CD4-positive, alpha-beta T cell (primary cell): Measurements from ENCODE around the gene NUDCD2. TPM values are rescaled to one million over a fixed set of nuclear protein-coding genes. Genes with fewer than 3 reads are reported as not detected.

Experiments used
- ATAC-seq: fragments of 200-7000 bp; cut with Tn5 transposase; one replicate; pipeline ENCODE4 v1.10.0; 2022; ENCODE audit warnings: mild to moderate bottlenecking; ENCODE audit not compliant: poor library complexity
- CTCF ChIA-PET: fragments of 350-600 bp; sonication (Branson Sonifier 250); formaldehyde crosslinking; loops from one replicate; lab custom pipeline; 2021; ENCODE audit warnings: antibody characterized with exemption, inconsistent platforms; lab: Charles Lee
- POLR2A ChIA-PET: fragments of 350-600 bp; sonication (Branson Sonifier 250); formaldehyde crosslinking; loops from one replicate; lab custom pipeline; 2021; ENCODE audit warnings: antibody characterized with exemption, inconsistent platforms; lab: Charles Lee
- DNase-seq, 14 experiments: peaks; one replicate each; pipeline ENCODE4 v3.0.0-alpha.2; 2013 to 2020; ENCODE audit warnings: mixed read lengths in 2 of 14
- H3K27ac ChIP-seq, 2 donors: one replicate each; pipeline versions ENCODE4 v1.5.1 to v1.7.0; 2013; ENCODE audit warnings: low read length in 2 of 2, low read depth in 1 of 2, mild to moderate bottlenecking in 1 of 2
- H3K27me3 ChIP-seq, 2 experiments: 1 replicate in 1 of 2; 2 replicates in 1 of 2; pipeline versions ENCODE4 v1.6.1 to v1.7.0; 2013; ENCODE audit warnings: low read length in 2 of 2, control low read depth in 1 of 2, mild to moderate bottlenecking in 1 of 2, moderate library complexity in 1 of 2; ENCODE audit not compliant: insufficient read depth in 2 of 2, control insufficient read depth in 1 of 2
- H3K36me3 ChIP-seq: one replicate; pipeline ENCODE4 v1.6.1; 2013; ENCODE audit warnings: low read length, control low read depth; ENCODE audit not compliant: insufficient read depth
- H3K4me1 ChIP-seq: one replicate; pipeline ENCODE4 v1.6.1; 2013; ENCODE audit warnings: low read length, control low read depth; ENCODE audit not compliant: insufficient read depth
- H3K4me3 ChIP-seq: one replicate; pipeline ENCODE4 v1.5.1; 2013; ENCODE audit warnings: mild to moderate bottlenecking, low read length, moderate library complexity
- H3K9me3 ChIP-seq, 2 experiments: 1 replicate in 1 of 2; 2 replicates in 1 of 2; pipeline versions ENCODE4 v1.6.1 to v1.7.0; 2013; ENCODE audit warnings: low read length in 2 of 2, mild to moderate bottlenecking in 2 of 2, control low read depth in 1 of 2, moderate library complexity in 1 of 2; ENCODE audit not compliant: control insufficient read depth in 1 of 2, insufficient read depth in 1 of 2
- H3K27ac Mint-ChIP-seq: one replicate; pipeline ENCODE4 v1.8.0; 2020; ENCODE audit warnings: mixed read lengths
- H3K27me3 Mint-ChIP-seq: one replicate; pipeline ENCODE4 v1.8.0; 2021; ENCODE audit warnings: mixed read lengths
- H3K36me3 Mint-ChIP-seq: one replicate; pipeline ENCODE4 v1.8.0; 2021; ENCODE audit warnings: low read depth, mixed read lengths
- H3K4me1 Mint-ChIP-seq: one replicate; pipeline ENCODE4 v1.8.0; 2021; ENCODE audit warnings: low read depth, mixed read lengths
- H3K4me3 Mint-ChIP-seq: one replicate; pipeline ENCODE4 v1.8.0; 2020; ENCODE audit warnings: mild to moderate bottlenecking, mixed read lengths
- H3K9me3 Mint-ChIP-seq: one replicate; pipeline ENCODE4 v1.8.0; 2020; ENCODE audit warnings: mixed read lengths
- CTCF ChIP-seq: fragments of 200-600 bp; IDR thresholded peaks from one replicate; pipeline ENCODE4 v1.8.0; 2022; ENCODE audit warnings: antibody characterized with exemption, mild to moderate bottlenecking
- intact Hi-C, 2 experiments: fragments of 100-400 bp; cut with DNase I in 1 of 2; cut with micrococcal nuclease in 1 of 2; formaldehyde crosslinking; loops; one replicate each; pipeline versions ENCODE4 v1.15.1 to v1.9.0; 2023 to 2025; cut with DNase I, micrococcal nuclease
- total RNA-seq, 174 experiments: library from RNA in 2 of 174; stranded (reverse) in 2 of 174; gene quantifications; one replicate each; pipeline ENCODE4 v1.2.3 and lab custom pipeline; 2021 to 2026

Gene NUDCD2
- total RNA-seq, 2 experiments from 2014 or later, result 18.0 to 18.9 TPM

GRCh38 chr5:163444526-163444925 is 15.4 kb downstream of the NUDCD2 start:
- H3K27me3 ChIP-seq, result no peaks in the 10 kb centered on the region
- H3K36me3 Mint-ChIP-seq, result peaks cover 86% of the 10 kb centered on the region
- peaks cover 16% of the 10 kb centered on the region for H3K4me1 Mint-ChIP-seq

GRCh38 chr5:163440954-163441353 is 18.9 kb downstream of the NUDCD2 start:
- Histone ChIP-seq H3K4me1 (peaks cover 21% of the 10 kb centered on the region), H3K27ac (no peak overlapping the region), H3K4me3 (no peak overlapping the region), H3K36me3 (peaks cover 51% of the 10 kb centered on the region), H3K9me3 (no peaks in the 10 kb centered on the region), H3K27me3 (no peaks in the 10 kb centered on the region)
- POLR2A ChIA-PET, result interaction anchor here (3.8 to 5.5 kb wide), 2 partner anchors 19 to 64 kb away, joined by 20 to 51 read pairs; partner anchors contain the start of genes HMMR, MAT2B and NUDCD2
- Mint-ChIP-seq H3K36me3 (peaks cover 71% of the 10 kb centered on the region), H3K27ac (no peak overlapping the region), H3K4me1 (peaks cover 47% of the 10 kb centered on the region), H3K9me3 (no peaks in the 10 kb centered on the region), H3K4me3 (no peak overlapping the region), H3K27me3 (no peaks in the 10 kb centered on the region)
- DNase-seq (no peak), ATAC-seq (no peak)
- intact Hi-C loops, result no loop called here
- no peak for TF ChIP-seq CTCF
- CTCF ChIA-PET, result interaction anchor here (2.2 to 2.7 kb wide), 2 partner anchors 16 to 18 kb away, joined by 6 to 17 read pairs; partner anchors contain the start of genes HMMR and NUDCD2

More at GRCh38 chr5:163444526-163444925, 15.4 kb downstream of the NUDCD2 start:
- intact Hi-C loops, result no loop called here
- Mint-ChIP-seq H3K4me3 (no peak overlapping the region), H3K9me3 (no peaks in the 10 kb centered on the region), H3K27ac (no peak overlapping the region), H3K27me3 (no peaks in the 10 kb centered on the region)
- peaks cover 62% of the 10 kb centered on the region for H3K36me3 ChIP-seq
- DNase-seq (no peak), ATAC-seq (no peak)
- H3K4me3 ChIP-seq, result no peak overlapping the region
- H3K4me1 ChIP-seq, result peaks cover 3% of the 10 kb centered on the region
- H3K27ac ChIP-seq, result no peak overlapping the region
- no peaks in the 10 kb centered on the region for H3K9me3 ChIP-seq
- TF ChIP-seq CTCF, result no peak
- POLR2A ChIA-PET, result interaction anchor here (1.2 kb wide), 1 partner anchor 61 kb away, joined by 3 read pairs; the partner anchor contains the start of gene MAT2B
- CTCF ChIA-PET, result no interaction called here

- no peak for TF ChIP-seq CTCF
- H3K4me3 Mint-ChIP-seq, result peak overlapping the region; percentile 98
- Histone ChIP-seq H3K27me3 (no peaks in the 10 kb centered on the region), H3K27ac (no peak overlapping the region), H3K4me1 (peaks cover 21% of the 10 kb centered on the region), H3K36me3 (peaks cover 33% of the 10 kb centered on the region), H3K9me3 (no peaks in the 10 kb centered on the region), H3K4me3 (no peak overlapping the region)
- no peaks in the 10 kb centered on the region for H3K9me3 Mint-ChIP-seq
- H3K4me1 Mint-ChIP-seq, result peaks cover 47% of the 10 kb centered on the region
- CTCF ChIA-PET, result interaction anchor here (1.0 to 2.7 kb wide), 3 partner anchors 18 to 23 kb away, joined by 4 to 17 read pairs (median 6); partner anchors contain the start of genes HMMR and NUDCD2
- DNase-seq (peak in 2 of 14 experiments; percentile 7 to 13), ATAC-seq (no peak)
- peaks cover 55% of the 10 kb centered on the region for H3K36me3 Mint-ChIP-seq
- H3K27me3 Mint-ChIP-seq, result no peaks in the 10 kb centered on the region
- intact Hi-C loops, result no loop called here
- POLR2A ChIA-PET, result interaction anchor here (5.5 kb wide), 1 partner anchor 21 kb away, joined by 51 read pairs; the partner anchor contains the start of genes HMMR and NUDCD2
- H3K27ac Mint-ChIP-seq, result peak overlapping the region; percentile 98
These were observed 20.8 kb downstream of the NUDCD2 start for GRCh38 chr5:163439092-163439425.
